Measurements from ENCODE around the gene HELQ.

The HELQ gene

DNA sequence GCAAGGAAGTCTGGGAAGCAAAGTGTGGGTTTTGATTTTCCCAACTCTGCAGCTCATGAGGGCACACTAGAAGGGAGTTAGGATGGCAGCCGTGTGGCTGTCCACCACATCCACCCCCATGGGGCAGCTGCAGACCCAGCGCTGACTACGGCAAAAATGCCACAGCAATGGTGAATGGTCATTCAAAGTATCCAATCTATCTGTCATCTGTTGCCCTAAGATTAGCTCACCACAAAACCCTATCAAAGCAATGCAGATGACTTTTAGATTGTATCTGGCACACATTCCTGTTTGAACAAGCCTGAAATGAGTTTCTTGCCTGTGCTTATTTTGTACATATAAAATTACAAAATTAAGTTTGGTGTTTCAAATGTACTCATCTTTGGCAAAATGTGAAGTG, 91.3 kb downstream of the HELQ start:
- DNase-seq: no peak

DNA sequence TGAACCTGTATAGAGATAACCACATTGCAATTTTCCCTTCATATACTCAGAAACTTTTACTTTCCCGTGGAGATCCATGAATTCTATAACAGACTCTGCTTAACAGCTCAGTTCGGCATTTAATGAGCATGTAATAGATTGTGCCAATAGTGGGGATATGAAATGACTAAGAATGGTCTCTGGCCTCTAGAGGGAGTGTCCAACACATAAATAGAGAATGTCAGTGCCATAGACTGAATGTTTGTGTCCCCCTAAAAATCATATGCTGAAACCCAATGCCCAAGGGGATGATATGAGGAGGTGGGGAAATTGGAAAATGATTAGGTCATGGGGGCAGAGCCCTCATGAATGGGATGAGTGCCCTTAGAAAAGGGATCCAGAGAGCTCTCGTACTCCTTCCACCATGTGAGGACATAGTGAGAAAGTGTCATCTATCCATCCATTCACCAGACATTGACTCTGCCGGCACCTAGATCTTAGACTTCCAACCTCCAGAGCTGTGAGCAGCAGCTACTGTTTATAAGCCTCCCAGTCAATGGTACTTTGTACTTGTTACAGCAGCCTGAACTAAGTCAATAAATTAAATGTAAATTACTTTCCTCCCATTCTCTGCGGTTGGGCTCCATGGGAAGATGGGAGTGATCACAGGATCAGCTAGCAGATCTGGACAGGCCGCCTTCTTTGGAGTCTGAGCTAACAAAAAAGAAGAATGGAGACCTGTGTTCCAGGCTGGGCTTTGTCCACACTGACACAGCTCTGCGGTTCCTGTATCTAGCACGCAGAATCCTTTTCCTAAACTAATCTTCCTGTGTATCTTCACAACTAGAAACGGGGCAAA, 92.9 kb downstream of the HELQ start:
- DNase-seq: no peak

DNA sequence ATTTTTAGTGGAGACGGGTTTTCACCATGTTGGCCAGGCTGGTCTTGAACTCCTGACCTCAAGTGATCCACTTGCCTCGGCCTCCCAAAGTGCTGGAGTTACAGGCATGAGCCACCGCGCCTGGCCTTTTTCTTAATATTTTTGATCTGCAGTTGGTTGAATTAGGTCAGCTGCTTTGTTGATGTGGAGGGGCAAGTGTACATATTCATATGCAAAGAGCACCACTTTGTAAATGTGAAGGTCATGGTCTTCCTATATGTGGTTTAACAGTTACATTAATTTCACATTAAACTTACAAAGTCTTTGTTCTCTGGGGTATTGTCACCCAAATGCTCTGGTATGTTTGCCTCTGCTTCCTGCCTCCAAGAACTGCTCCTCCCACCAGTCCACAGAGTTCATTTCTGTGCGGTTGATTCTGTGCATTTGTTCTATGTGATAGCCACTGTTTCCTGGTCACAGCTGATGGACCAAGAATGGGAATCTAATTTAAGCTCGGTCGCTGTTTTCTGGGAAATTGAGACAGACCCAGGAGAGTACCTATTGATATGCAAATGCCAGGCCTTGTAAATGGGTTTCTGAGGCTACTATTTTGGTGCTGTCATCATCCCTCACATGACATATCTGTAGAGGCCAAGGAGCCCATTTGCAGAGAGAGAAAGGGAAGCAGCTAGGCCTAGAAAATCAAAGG, 94.1 kb downstream of the HELQ start:
- DNase-seq: no peak

DNA sequence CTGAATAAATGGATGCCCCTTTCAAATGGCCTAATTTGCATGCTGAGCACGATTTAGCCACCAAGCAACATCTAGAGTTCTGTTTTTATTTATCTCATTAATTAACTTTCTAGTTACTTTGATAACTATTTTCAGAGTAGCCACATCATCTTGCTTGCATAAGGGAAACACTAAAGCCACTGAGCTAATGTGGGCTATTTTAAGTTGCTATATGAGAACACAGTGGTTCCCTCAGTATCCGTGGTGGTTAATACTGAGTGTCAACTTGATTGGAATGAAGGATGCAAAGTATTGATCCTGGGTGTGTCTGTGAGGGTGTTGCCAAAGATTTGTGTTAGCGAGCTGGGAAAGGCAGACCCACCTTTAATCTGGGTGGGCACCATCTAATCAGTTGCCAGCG, 95.6 kb downstream of the HELQ start:
- DNase-seq: no peak

- DNase-seq: no peak
Measured at GRCh38 chr4:83358410-83358809, 97.2 kb downstream of the HELQ start.

Measured in activated CD4-positive, alpha-beta T cell treated with anti-CD3 and anti-CD28 coated beads for 48 hours (primary cell).